ENCODE measurements around the gene PPP2R2C. TPM values are rescaled to one million over a fixed set of nuclear protein-coding genes. Genes with fewer than 3 reads are reported as not detected.
A peak's percentile ranks its signal among the peaks of the same experiment; 100 is the strongest.

PPP2R2C gene
- total and polyA plus RNA-seq, 11 donors = 0.22 to 20.0 (median 6.8) TPM

DNA sequence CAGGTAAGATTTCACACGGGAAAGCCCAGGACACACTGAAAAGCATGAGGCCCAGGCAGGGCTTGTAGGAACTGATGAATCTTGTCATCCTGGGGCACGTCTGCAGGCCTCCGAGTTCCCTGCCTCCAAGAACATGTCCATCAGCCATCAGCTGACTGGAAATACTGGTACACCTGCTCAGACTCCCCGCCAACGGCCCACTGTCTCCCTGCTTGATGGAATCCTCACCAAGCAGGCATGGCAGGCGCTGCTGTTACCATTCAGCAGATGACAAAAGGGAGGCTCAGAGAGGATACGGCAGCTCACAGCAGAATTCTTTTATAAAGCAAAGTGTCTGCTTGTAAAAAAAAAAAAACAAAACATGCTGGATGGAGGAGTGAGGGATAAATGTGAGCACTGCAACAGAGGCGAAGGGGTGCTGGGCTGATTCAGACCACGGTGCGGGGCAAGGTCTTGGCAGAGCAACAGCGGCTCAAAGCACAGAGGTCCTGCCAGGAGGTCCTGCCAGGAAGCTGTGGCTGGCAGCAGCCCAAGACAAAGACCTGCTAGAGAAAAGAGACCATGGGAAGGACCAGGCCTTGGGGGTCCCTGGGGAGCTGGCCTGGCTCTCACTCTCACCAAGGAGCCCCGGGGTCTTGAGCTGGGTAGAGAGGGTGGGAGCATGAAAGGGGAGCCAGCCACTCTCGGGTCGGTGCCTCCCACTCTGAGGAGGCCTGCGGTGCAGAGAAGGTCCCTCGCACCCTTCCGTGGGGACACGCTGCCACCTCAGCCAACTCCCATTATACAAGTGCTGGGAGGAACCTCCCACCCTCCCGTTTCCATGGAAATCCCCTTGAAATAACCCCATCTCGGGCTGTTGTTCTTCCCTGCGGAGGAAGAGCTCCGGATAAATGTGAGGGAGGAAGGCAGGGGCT is 25.6 kb downstream of the PPP2R2C start:
- 24 to 41% (median 34%) methylated on average over 20 to 22 of the region's 22 CpGs for WGBS, 4 donors
- H3K27me3 ChIP-seq = peaks cover 0 to 36% (median 0%) of the 10 kb centered on the region in 9 donors
- DNase-seq (peak in 4 of 5 donors; percentile 34 to 77 (median 68)), ATAC-seq (peak in 3 of 4 donors; percentile 71 to 80 (median 71))
- peaks cover 0 to 23% (median 6%) of the 10 kb centered on the region in 12 donors for H3K4me1 ChIP-seq
- TF ChIP-seq CTCF (IDR thresholded peaks at IDR 0.05) (no peak), POLR2A (IDR thresholded peaks at IDR 0.05) (no peak)
- no peak overlapping the region for H3K4me3 ChIP-seq
- H3K36me3 ChIP-seq = no peaks in the 10 kb centered on the region
- no peak overlapping the region for H3K27ac ChIP-seq
- no peaks in the 10 kb centered on the region for H3K9me3 ChIP-seq
- intact Hi-C loops (cut with DNase I) = no loop called here

DNA sequence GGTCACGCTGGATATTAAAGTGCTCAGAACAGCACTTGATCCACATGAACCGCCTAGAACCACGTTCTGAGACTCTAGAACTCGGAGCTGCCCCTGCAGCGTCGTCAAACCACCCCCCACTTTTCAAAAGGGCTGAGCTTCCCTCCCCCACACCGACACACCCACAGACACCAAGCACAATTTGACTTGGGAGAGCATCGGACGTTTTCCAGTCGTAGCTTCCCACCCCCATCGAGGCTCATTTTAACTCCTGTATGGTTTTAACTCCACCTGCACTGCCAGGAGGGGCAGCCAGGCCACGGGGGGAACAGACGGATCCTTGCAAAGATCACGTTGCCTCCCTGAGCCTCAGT is 26.3 kb downstream of the PPP2R2C start:
- Histone ChIP-seq H3K4me1 (peaks cover 0 to 23% (median 6%) of the 10 kb centered on the region in 12 donors), H3K4me3 (no peak overlapping the region), H3K9me3 (no peaks in the 10 kb centered on the region), H3K27me3 (peaks cover 0 to 37% (median 0%) of the 10 kb centered on the region in 9 donors), H3K27ac (no peak overlapping the region), H3K36me3 (no peaks in the 10 kb centered on the region)
- 79 to 87% (median 83%) methylated on average over 14 of the region's 14 CpGs for WGBS, 4 donors
- intact Hi-C loops (cut with DNase I) = no loop called here
- TF ChIP-seq POLR2A (IDR thresholded peaks at IDR 0.05) (no peak), CTCF (IDR thresholded peaks at IDR 0.05) (no peak)
- no peak for DNase-seq
- ATAC-seq = no peak

DNA sequence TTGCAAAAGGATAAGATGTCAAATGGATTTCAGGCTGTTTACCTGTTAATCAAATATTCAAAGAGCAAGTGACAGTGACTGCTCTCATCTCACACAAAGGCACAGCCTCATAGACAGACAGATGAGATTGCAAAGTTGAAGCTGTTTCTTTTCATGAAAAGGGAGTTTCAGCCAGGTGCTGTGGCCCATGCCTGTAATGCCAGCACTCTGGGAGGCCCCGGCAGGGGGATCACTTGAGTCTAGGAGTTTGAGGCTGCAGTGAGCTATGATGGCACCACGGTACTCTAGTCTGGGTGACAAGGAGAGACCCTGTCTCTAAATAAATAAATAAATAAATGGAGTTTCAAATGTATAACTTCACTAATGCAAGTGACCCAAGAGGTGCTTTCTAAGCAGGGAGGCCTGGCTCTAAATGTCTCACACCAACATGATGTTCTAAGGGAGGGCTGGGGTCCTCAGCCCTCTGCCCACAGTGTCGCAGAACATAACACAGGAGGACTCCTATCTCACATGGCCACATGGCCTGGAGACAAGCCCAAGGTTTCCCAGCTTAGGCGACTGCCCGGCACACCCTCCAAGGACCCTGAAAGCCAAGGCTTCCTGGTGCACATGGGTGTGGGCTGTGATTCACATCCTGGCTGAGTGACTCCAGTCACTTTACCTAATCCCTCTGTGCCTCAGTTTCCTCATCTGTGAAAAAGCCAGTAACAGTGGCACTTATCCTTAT is 26.8 kb downstream of the PPP2R2C start:
- 46 to 73% (median 62%) methylated on average over 2 to 5 of the region's 5 CpGs for WGBS, 4 donors
- Histone ChIP-seq H3K27me3 (peaks cover 0 to 37% (median 0%) of the 10 kb centered on the region in 9 donors), H3K4me1 (peaks cover 0 to 23% (median 6%) of the 10 kb centered on the region in 12 donors), H3K9me3 (no peaks in the 10 kb centered on the region), H3K36me3 (no peaks in the 10 kb centered on the region), H3K27ac (no peak overlapping the region), H3K4me3 (no peak overlapping the region)
- ATAC-seq (no peak), DNase-seq (peak in 1 of 5 donors; percentile 39)
- TF ChIP-seq POLR2A (IDR thresholded peaks at IDR 0.05) (no peak), CTCF (IDR thresholded peaks at IDR 0.05) (no peak)
- intact Hi-C loops (cut with DNase I) = no loop called here

- DNase-seq (no peak), ATAC-seq (no peak)
- no peak overlapping the region for H3K27ac ChIP-seq
- peaks cover 0 to 23% (median 6%) of the 10 kb centered on the region in 12 donors for H3K4me1 ChIP-seq
- no peaks in the 10 kb centered on the region for H3K36me3 ChIP-seq
- intact Hi-C loops (cut with DNase I) = no loop called here
- 64 to 82% (median 76%) methylated on average over 6 of the region's 6 CpGs for WGBS, 4 donors
- TF ChIP-seq CTCF (IDR thresholded peaks at IDR 0.05) (no peak), POLR2A (IDR thresholded peaks at IDR 0.05) (no peak)
- H3K4me3 ChIP-seq = no peak overlapping the region
- H3K27me3 ChIP-seq = peaks cover 0 to 37% (median 0%) of the 10 kb centered on the region in 9 donors
- H3K9me3 ChIP-seq = no peaks in the 10 kb centered on the region
Measured at GRCh38 chr4:6444582-6444981, 27.8 kb downstream of the PPP2R2C start.

Data from heart left ventricle (tissue), 16 donors.